ENCODE measurements around the gene UCKL1.
"Not testable (repeated sequence)": the region's sequence is repeated elsewhere in the genome, so short reads cannot be mapped to it uniquely, and the experiment has no call there.

DNA sequence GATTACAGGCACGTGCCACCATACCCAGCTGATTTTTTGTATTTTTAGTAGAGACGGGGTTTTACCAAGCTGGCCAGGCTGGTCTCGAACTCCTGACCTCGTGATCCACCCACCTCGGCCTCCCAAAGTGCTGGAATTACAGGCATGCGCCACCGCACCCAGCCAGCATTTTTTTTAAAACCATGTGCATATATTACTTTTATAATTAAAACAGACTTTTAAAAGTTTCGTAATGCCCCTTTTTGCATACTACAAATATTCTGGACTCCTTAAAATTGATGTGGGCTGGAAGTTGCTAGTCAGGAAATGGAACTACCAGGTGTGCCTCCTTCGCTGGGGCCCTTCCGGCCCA, 15.7 kb upstream of the UCKL1 start:
- TF ChIP-seq, protein P1, sequence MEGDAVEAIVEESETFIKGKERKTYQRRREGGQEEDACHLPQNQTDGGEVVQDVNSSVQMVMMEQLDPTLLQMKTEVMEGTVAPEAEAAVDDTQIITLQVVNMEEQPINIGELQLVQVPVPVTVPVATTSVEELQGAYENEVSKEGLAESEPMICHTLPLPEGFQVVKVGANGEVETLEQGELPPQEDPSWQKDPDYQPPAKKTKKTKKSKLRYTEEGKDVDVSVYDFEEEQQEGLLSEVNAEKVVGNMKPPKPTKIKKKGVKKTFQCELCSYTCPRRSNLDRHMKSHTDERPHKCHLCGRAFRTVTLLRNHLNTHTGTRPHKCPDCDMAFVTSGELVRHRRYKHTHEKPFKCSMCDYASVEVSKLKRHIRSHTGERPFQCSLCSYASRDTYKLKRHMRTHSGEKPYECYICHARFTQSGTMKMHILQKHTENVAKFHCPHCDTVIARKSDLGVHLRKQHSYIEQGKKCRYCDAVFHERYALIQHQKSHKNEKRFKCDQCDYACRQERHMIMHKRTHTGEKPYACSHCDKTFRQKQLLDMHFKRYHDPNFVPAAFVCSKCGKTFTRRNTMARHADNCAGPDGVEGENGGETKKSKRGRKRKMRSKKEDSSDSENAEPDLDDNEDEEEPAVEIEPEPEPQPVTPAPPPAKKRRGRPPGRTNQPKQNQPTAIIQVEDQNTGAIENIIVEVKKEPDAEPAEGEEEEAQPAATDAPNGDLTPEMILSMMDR (IDR thresholded peaks at IDR 0.05): not testable (repeated sequence)
- not testable (repeated sequence) for TF ChIP-seq POLR2A (IDR thresholded peaks at IDR 0.05)
